Left kidney (tissue), 8 donors: Measurements from ENCODE around the gene TMEM35B. TPM values are rescaled to one million over a fixed set of nuclear protein-coding genes. Genes with fewer than 3 reads are reported as not detected.
"Not testable (repeated sequence)": the region's sequence is repeated elsewhere in the genome, so short reads cannot be mapped to it uniquely, and the experiment has no call there.

Source experiments
- DNase-seq: peaks from one replicate; pipeline ENCODE4 v3.0.0-alpha.2; 2013
- long read RNA-seq, 8 donors: transcript quantifications; one replicate each; lab custom pipeline, GENCODE V29; 2026
- polyA plus RNA-seq: library from polyadenylated mRNA; unstranded; fragments of 120-200 nt; gene quantifications from one replicate; pipeline ENCODE4 v1.2.1, GENCODE V29; 2013; ENCODE audit not compliant: insufficient read length

Gene TMEM35B
- 25.9 TPM for polyA plus RNA-seq
- long read RNA-seq, donor 1, transcript TMEM35B-201 (3 exons, 922 nt), result major isoform, 36 of 49 reads
- long read RNA-seq, donor 1, partial matches to known transcripts, result 13 of 49 reads
- long read RNA-seq, donor 1, other reads (novel, unspliced or antisense), result 0 of 49 reads
- long read RNA-seq, donor 2, transcript TMEM35B-201 (3 exons, 922 nt), result major isoform, 26 of 40 reads
- long read RNA-seq, donor 2, partial matches to known transcripts, result 14 of 40 reads
- long read RNA-seq, donor 2, other reads (novel, unspliced or antisense), result 0 of 40 reads
- long read RNA-seq, donor 3, transcript TMEM35B-201 (3 exons, 922 nt), result major isoform, 35 of 48 reads
- long read RNA-seq, donor 3, partial matches to known transcripts, result 13 of 48 reads
- long read RNA-seq, donor 3, other reads (novel, unspliced or antisense), result 0 of 48 reads
- long read RNA-seq, donor 4, transcript TMEM35B-201 (3 exons, 922 nt), result major isoform, 7 of 7 reads
- long read RNA-seq, donor 4, partial matches to known transcripts, result 0 of 7 reads
- long read RNA-seq, donor 4, other reads (novel, unspliced or antisense), result 0 of 7 reads
- long read RNA-seq, donor 5, transcript TMEM35B-201 (3 exons, 922 nt), result major isoform, 72 of 106 reads
- long read RNA-seq, donor 5, partial matches to known transcripts, result 34 of 106 reads
- long read RNA-seq, donor 5, other reads (novel, unspliced or antisense), result 0 of 106 reads
- long read RNA-seq, donor 6, transcript TMEM35B-201 (3 exons, 922 nt), result major isoform, 26 of 36 reads
- long read RNA-seq, donor 6, partial matches to known transcripts, result 10 of 36 reads
- long read RNA-seq, donor 6, other reads (novel, unspliced or antisense), result 0 of 36 reads
- long read RNA-seq, donor 7, transcript TMEM35B-201 (3 exons, 922 nt), result major isoform, 61 of 87 reads
- long read RNA-seq, donor 7, partial matches to known transcripts, result 26 of 87 reads
- long read RNA-seq, donor 7, other reads (novel, unspliced or antisense), result 0 of 87 reads
- long read RNA-seq, donor 8, transcript TMEM35B-201 (3 exons, 922 nt), result major isoform, 21 of 26 reads
- long read RNA-seq, donor 8, partial matches to known transcripts, result 5 of 26 reads
- long read RNA-seq, donor 8, other reads (novel, unspliced or antisense), result 0 of 26 reads

GRCh38 chr1:34984793-34985608, at the start of gene TMEM35B:
Gene TMEM35B, minus strand, starts transcription at chr1:34985347. Its CDS starts 42 bp downstream, at chr1:34985305.
- DNase-seq, result peak; percentile 42

GRCh38 chr1:35033346-35033745, 48.2 kb upstream of the TMEM35B start:
- no peak for DNase-seq

GRCh38 chr1:35032384-35032739, 47.2 kb upstream of the TMEM35B start:
- no peak for DNase-seq

- peak; percentile 36 for DNase-seq
These were observed 45.8 kb upstream of the TMEM35B start for GRCh38 chr1:35030756-35031446.

- DNase-seq, result no peak
These were observed 45.2 kb upstream of the TMEM35B start for GRCh38 chr1:35030338-35030737.

GRCh38 chr1:35029761-35030160, 44.6 kb upstream of the TMEM35B start:
- DNase-seq, result no peak

GRCh38 chr1:35016406-35016805, 31.3 kb upstream of the TMEM35B start:
- DNase-seq, result no peak

- DNase-seq, result no peak
These were observed 29.3 kb upstream of the TMEM35B start for GRCh38 chr1:35014486-35014885.

GRCh38 chr1:35005711-35006110, 20.6 kb upstream of the TMEM35B start:
- DNase-seq, result no peak

- DNase-seq, result no peak
These were observed 16.6 kb upstream of the TMEM35B start for GRCh38 chr1:35001743-35002142.

GRCh38 chr1:34994878-34995277, 9.7 kb upstream of the TMEM35B start:
- DNase-seq, result no peak

- DNase-seq, result no peak
These were observed 3.4 kb upstream of the TMEM35B start for GRCh38 chr1:34988581-34988980.

- no peak for DNase-seq
These were observed 3.0 kb upstream of the TMEM35B start for GRCh38 chr1:34988147-34988546.

- no peak for DNase-seq
These were observed 1.9 kb upstream of the TMEM35B start for GRCh38 chr1:34987018-34987417.

- DNase-seq, result not testable (repeated sequence)
These were observed 410 bp upstream of the TMEM35B start for GRCh38 chr1:34985609-34985904.

- DNase-seq, result peak; percentile 21
These were observed 733 bp downstream of the TMEM35B start for GRCh38 chr1:34984435-34984792.

GRCh38 chr1:34983700-34984355, 1.3 kb downstream of the TMEM35B start:
- peak; percentile 3 for DNase-seq

- no peak for DNase-seq
These were observed 2.2 kb downstream of the TMEM35B start for GRCh38 chr1:34982820-34983376.

- no peak for DNase-seq
These were observed 4.4 kb downstream of the TMEM35B start for GRCh38 chr1:34980715-34981114.

- no peak for DNase-seq
These were observed 6.2 kb downstream of the TMEM35B start for GRCh38 chr1:34978921-34979320.
